Activated CD4-positive, CD25-positive, alpha-beta regulatory T cell treated with anti-CD3 and anti-CD28 coated beads, Interleukin-2, amount 50 U/mL, for 24 hours (primary cell): ENCODE data around the gene FNDC11.

Experiments used
- ATAC-seq, 2 donors: fragments of 150-1000 bp; cut with Tn5 transposase; one replicate each; pipeline ENCODE4 v1.10.0; 2021; ENCODE audit warnings: mild to moderate bottlenecking in 1 of 2, moderate library complexity in 1 of 2

The FNDC11 gene

GRCh38 chr20:63582382-63583063 lies 28.6 kb downstream of the FNDC11 start:
- ATAC-seq, result no peak

- no peak for ATAC-seq
These were observed 31.9 kb downstream of the FNDC11 start for GRCh38 chr20:63585616-63586565.

- no peak for ATAC-seq
These were observed 32.8 kb downstream of the FNDC11 start for GRCh38 chr20:63586797-63587196.

GRCh38 chr20:63587256-63587655 lies 33.3 kb downstream of the FNDC11 start:
- no peak for ATAC-seq

- ATAC-seq, result no peak
These were observed 34.0 kb downstream of the FNDC11 start for GRCh38 chr20:63587776-63588591.

- ATAC-seq, result no peak
These were observed 34.7 kb downstream of the FNDC11 start for GRCh38 chr20:63588641-63589041.

GRCh38 chr20:63589261-63590217 lies 35.6 kb downstream of the FNDC11 start:
- ATAC-seq, result no peak

GRCh38 chr20:63590218-63591146 lies 36.5 kb downstream of the FNDC11 start:
- ATAC-seq, result no peak

- no peak for ATAC-seq
These were observed 37.2 kb downstream of the FNDC11 start for GRCh38 chr20:63591147-63591533.

- ATAC-seq, result no peak
These were observed 37.9 kb downstream of the FNDC11 start for GRCh38 chr20:63591786-63592355.

GRCh38 chr20:63592661-63593060 lies 38.7 kb downstream of the FNDC11 start:
- ATAC-seq, result no peak

- ATAC-seq, result no peak
These were observed 40.1 kb downstream of the FNDC11 start for GRCh38 chr20:63594043-63594561.

- no peak for ATAC-seq
These were observed 41.6 kb downstream of the FNDC11 start for GRCh38 chr20:63595416-63596127.

- no peak for ATAC-seq
These were observed 42.5 kb downstream of the FNDC11 start for GRCh38 chr20:63596423-63596822.

GRCh38 chr20:63597651-63598478 lies 43.9 kb downstream of the FNDC11 start:
- ATAC-seq, result no peak

- no peak for ATAC-seq
These were observed 44.8 kb downstream of the FNDC11 start for GRCh38 chr20:63598479-63599395.

GRCh38 chr20:63599396-63600050 lies 45.6 kb downstream of the FNDC11 start:
- ATAC-seq, result no peak
